GM21737 (cell line): ENCODE measurements around the gene TBCK.

Experiments used
- ATAC-seq: cut with Tn5 transposase; IDR thresholded peaks from one replicate; pipeline ENCODE4 v1.9.1; 2021; ENCODE audit warnings: mild to moderate bottlenecking, moderate library complexity; ENCODE audit not compliant: unreplicated experiment

Gene TBCK

GRCh38 chr4:106049490-106049889 lies 266.5 kb downstream of the TBCK start:
- ATAC-seq = no peak

GRCh38 chr4:106048250-106048971 lies 267.6 kb downstream of the TBCK start:
- ATAC-seq = no peak

DNA sequence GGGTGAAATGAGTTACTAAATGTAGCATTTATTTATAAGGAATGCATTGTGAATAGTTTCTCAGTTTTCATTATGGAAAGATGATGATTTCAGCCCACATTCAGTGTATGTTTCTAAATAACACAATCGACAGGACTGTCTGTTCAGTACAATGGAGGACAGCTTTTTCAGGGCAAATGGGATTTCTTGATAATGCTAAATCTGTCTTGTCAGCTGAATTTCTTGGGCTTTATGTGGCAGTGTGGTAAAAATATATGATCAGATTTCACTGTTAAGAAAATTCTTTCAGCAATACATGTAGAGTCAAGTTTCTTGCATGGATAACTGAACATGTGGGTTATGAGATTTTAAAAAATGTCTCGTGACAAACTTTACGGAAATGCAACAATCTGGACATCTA lies 269.9 kb downstream of the TBCK start:
- ATAC-seq = no peak

GRCh38 chr4:106041294-106042002 lies 274.6 kb downstream of the TBCK start:
- ATAC-seq = no peak

- no peak for ATAC-seq
These were observed 276.2 kb downstream of the TBCK start for GRCh38 chr4:106039796-106040195.

GRCh38 chr4:106038908-106039307 lies 277.1 kb downstream of the TBCK start:
- ATAC-seq = no peak

DNA sequence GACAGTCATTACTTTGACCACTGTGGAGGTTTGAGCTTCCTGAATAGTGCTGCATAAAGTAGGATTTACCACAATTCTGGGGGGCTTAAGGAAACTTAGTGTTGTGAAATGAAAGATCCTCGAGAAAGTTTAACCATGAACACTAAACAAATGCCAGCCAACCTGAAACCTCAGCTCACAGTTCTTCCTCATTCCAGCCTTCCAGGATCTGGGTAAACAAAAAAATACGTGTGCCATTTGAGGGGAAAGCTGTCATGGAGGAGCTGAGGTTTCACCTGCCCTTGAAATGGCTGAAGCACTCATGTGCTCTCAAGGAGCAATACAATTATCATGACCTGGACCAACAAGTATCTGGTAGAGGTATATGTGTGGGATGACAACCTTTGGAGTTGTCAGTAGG lies 278.0 kb downstream of the TBCK start:
- no peak for ATAC-seq

- no peak for ATAC-seq
These were observed 279.2 kb downstream of the TBCK start for GRCh38 chr4:106036848-106037247.

DNA sequence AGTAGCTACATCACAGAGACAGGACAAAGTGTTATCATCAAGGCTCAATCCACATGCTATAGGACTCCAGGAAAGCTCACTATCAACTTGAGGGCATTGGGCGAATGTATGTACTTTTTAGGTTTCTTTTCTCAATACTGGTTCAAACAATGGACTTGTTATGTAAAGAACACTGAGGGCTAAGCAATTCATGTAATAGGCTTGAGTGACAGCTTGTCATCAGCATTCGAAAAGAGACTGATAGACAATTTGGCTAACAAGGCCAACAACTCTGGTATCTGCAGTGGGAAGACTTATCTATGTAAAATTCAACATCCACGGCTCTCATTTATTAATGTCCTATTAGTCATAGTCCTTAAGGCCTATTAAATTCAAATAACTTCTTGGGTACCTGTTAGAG lies 279.7 kb downstream of the TBCK start:
- no peak for ATAC-seq

DNA sequence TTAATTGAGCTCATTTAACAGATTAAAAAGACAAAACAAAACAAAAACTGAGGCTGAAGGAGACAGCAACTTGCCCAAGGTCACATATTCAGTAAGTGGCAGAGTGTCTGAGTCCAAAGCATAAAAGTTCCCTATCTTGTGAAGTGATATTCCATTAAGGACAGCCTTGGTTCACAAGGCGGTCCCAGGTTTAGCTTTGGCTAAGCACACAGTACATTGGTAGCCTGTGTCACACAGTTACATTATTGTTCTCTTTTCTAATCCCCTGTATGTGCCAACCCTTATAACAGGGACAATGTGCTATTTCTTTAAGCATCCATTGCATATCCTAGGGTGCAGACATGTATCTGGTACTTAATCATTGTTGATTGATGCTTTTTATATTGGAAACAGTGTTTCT lies 280.8 kb downstream of the TBCK start:
- no peak for ATAC-seq

DNA sequence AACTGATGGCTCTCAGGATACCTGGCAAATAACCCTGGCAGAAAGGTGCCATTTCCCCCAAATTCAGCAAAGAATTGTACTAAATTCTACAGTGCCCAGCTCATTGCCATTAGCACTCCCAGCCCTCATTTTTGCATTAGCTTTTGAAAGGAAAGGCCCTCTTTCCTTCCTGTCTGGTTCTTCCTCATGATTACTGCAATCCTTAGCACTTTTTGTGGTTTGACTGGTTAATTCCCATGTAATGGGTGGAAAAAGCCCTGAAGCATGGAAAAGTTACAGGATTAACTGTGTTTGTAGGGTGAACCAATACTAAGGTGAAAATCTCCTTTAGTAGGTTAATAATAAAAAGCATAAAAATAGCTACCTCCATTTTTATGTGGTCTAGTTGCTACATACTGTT lies 281.3 kb downstream of the TBCK start:
- no peak for ATAC-seq

DNA sequence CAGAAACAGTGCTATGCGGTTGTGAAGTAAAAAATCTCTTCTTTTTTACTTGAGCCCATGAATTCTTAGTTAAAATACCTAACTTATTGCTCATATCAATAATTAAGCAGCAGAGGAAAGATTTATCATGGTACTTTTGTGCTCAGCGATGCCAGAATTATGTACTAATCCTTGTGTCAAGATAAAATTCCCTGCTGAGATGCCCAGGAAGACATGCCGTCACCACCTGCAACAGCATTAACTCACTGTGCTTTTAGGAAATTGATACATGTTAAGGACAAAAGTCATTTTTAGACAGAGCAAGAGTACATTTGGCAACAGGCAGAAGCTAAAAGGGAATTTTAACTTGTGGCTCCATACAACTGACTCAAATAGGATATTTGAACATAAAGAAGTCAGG lies 281.8 kb downstream of the TBCK start:
- no peak for ATAC-seq

GRCh38 chr4:106033469-106033868 lies 282.5 kb downstream of the TBCK start:
- no peak for ATAC-seq

DNA sequence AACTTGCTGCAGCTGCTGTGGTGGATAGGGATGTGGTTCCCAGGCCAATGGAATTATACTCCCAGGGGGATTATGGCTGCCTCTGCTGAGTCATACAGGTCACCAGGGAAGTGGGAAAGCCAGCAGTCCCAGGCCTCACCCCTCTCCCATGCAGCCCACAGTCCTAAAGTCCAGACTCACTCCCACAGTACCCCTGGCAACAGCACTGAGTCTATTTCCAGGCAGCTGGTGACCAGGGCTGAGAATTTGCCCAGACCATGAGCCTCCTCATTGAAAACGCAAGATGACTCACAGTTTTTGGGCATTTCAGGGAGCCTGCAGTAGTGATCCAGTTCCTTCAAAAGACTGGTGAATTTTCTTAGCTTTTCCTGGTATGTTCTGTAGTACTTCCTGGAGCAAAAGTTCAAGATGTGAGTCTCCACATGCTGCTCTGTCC lies 283.1 kb downstream of the TBCK start:
- no peak for ATAC-seq

DNA sequence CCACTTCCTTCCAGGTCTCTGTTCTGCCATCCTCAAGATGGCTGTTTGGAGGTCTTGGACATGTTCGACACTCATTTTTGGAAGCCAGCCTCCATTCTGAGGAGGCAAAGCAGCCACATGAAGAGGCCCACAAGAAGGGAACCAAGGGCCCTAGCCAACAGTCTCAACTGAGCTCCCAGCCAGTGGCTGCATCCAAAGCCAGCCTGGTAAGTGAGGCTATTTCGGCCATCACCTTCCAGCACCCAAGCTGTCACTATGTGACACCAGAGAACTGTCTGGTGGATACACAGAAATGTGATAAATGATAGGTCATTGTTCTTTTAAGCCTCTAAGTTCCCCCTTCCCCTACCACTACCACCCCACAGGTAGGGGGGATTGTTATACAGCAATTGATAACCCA lies 293.6 kb downstream of the TBCK start:
- no peak for ATAC-seq

- ATAC-seq = no peak
These were observed 294.1 kb downstream of the TBCK start for GRCh38 chr4:106021737-106022410.

- ATAC-seq = no peak
These were observed 296.2 kb downstream of the TBCK start for GRCh38 chr4:106019771-106020170.

DNA sequence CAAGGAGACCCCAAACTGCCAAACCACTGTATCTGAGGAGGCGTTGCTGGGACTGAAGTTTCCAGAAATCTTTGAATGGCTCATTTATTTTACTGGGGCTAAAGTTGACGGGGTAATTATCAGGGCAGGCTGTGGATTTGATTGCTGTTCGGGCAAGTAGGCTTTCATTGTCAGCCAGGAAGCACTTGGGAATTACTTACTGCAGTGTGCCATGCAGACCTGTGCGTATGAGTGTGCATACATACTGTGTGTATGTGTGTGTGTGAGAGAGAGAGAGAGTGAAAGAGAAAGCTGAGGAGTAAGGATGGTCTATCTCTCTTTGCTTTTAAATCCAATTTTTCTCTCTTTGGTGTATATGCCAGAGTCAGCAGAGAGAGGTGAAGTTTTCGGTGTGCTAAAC lies 298.0 kb downstream of the TBCK start:
- no peak for ATAC-seq

- no peak for ATAC-seq
These were observed 304.6 kb downstream of the TBCK start for GRCh38 chr4:106011387-106011786.

DNA sequence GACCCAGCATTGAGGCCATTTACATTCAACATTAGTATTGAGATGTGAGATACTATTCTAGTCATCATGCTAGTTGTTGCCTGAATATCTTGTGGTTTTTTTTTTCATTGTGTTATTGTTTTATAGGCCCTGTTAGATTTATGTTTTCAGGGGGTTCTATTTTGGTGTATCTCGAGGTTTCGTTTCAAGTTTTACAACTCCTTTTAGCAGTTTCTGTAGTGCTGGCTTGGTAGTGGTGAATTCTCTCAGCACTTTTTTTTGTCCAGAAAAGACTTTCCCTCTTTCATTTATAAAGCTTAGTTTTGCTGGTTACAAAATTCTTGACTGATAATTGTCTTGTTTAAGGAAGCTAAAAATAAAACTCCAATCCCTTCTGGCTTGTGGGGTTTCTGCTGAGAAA lies 305.2 kb downstream of the TBCK start:
- ATAC-seq = no peak

GRCh38 chr4:106002994-106003393 lies 313.0 kb downstream of the TBCK start:
- no peak for ATAC-seq
